Left renal cortex interstitium (tissue), 4 donors: ENCODE data around the gene FXYD4. TPM values are rescaled to one million over a fixed set of nuclear protein-coding genes. Genes with fewer than 3 reads are reported as not detected.

ENCODE experiments used
- DNase-seq, 4 donors: peaks; one replicate each; pipeline ENCODE4 v3.0.0-alpha.2; 2013; ENCODE audit warnings: low read depth in 4 of 4, low spot score in 2 of 4, missing footprints in 1 of 4
- polyA plus RNA-seq, 4 donors: library from polyadenylated mRNA; unstranded; fragments of 120-200 nt; gene quantifications; one replicate each; pipeline ENCODE4 v1.2.1, GENCODE V29; 2013; ENCODE audit not compliant: insufficient read length in 4 of 4

FXYD4 gene
- polyA plus RNA-seq, 4 donors = 0.41 to 1.5 (median 0.52) TPM; not detected in 1

DNA sequence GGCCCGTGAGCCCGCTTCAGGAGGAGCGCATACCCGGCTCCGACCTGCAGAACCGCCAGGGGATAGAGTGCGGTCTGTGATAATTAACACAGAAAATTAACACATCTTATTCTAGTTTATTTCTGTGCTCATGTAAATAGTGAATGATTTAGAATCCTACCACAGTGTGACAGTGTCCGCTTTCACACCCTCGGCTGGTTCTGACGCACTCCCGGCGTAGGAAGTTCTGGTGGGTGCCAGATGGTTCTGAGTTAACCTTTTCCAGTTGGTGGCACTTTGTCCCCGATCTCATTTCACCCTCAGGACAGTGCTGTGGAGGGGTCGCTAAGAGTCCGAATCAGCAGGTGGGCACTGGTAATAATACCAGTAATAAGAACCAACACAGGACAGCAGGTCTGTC is 28.3 kb upstream of the FXYD4 start:
- no peak for DNase-seq

- DNase-seq = no peak
These were observed 27.4 kb upstream of the FXYD4 start for GRCh38 chr10:43344051-43344450.

- DNase-seq = no peak
These were observed 23.4 kb upstream of the FXYD4 start for GRCh38 chr10:43347997-43348396.

DNA sequence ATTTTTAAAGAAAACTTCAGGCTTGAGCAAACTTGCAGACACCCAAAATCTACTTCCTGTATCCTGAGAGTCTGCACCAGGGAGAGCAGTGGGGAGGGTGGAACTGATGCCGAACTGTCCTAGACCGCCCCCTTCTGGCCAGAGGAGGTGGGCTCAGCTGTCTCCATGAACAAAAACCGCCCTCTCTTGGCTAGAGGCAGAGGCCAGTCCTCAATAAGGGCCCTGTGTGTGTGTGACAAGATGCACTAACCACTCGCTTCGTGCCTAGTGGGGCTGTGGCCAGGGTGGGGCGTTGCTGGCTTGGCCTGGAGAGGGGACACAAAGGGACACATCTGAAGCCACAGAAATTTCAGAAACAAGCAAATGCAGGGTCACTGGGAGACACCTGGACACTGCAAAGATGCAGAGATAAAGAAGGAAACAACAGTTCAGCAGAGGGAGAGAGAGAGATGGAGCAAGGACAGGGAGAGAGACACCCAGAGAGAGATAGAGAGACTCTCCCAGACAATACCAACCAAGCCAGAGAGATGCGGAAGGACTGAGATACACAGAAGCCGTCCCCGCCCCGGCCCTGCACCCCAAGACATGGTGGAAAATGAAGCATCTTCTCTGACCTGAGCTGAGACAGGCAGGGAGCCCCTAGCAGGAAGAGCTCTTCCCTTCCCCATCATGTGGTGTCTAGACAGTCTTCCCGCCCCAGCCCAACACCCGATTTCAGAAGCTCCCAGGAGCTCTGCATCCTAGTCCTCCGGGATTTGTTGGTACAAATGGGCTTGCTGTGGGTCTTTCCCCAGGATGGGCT is 22.7 kb upstream of the FXYD4 start:
- DNase-seq = peak in 3 of 4 donors; percentile 63 to 81 (median 65)

DNA sequence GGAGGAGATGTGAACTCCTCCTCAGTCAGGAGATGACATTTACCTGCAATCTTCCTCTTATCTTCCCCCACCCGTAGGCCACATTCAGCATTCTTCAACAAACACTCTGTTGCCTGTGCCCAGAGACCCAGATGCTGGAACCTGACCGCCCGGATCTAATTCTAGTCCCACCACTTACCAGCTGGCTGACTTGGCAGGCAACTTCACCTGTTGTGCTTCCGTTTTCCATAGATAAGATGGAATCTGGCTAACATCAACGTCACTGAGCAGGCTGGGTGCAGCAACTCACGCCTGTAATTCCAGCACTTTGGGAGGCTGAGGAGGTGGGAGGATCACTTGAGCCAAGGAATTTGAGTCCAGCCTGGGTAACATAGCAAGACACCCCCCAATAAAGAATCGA is 21.3 kb upstream of the FXYD4 start:
- no peak for DNase-seq

- DNase-seq = no peak
These were observed 20.8 kb upstream of the FXYD4 start for GRCh38 chr10:43350686-43351085.

GRCh38 chr10:43351301-43351700 is 20.1 kb upstream of the FXYD4 start:
- no peak for DNase-seq

GRCh38 chr10:43352951-43353350 is 18.5 kb upstream of the FXYD4 start:
- no peak for DNase-seq

- DNase-seq = no peak
These were observed 17.7 kb upstream of the FXYD4 start for GRCh38 chr10:43353495-43354329.

DNA sequence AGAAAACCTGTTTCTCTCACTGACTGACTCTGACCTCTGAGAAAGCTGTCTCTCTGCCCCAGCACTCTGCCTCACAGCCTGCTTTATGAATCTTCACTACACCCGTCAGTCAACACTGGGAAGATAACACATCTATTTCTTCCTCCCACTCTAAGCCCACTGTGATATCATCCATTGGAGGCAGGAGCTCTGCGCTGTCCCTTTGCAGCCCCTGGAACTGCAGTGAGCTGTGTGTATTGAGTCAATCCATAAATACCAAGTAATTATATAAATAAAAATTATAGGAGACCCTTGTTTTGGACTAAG is 17.2 kb upstream of the FXYD4 start:
- DNase-seq = no peak

DNA sequence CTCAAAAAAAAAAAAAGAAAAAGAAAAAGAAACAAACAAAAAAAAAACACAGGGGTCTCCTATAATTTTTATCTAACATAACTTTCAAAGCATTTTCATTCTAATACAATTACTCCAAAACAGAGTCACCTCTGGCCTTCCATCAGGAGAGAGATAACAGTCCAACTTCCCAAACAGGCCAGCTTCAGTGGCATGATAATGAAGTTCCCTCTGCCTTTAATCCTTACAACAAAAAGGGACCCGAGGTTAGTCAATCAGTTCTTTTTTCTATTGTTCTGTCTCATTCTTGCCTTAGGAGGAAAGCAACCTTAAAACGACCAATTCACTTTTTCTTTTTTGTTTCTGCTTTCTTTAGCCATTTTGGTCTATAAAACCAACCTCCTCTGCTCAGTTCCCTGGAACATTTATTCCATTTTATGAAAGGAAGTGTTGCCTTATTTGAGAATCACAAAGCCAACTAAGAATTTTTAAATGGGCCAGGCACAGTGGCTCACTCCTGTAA is 16.5 kb upstream of the FXYD4 start:
- no peak for DNase-seq

GRCh38 chr10:43355749-43356371 is 15.6 kb upstream of the FXYD4 start:
- no peak for DNase-seq

- no peak for DNase-seq
These were observed 11.3 kb upstream of the FXYD4 start for GRCh38 chr10:43360086-43360485.

GRCh38 chr10:43361547-43362190 is 9.8 kb upstream of the FXYD4 start:
- no peak for DNase-seq

DNA sequence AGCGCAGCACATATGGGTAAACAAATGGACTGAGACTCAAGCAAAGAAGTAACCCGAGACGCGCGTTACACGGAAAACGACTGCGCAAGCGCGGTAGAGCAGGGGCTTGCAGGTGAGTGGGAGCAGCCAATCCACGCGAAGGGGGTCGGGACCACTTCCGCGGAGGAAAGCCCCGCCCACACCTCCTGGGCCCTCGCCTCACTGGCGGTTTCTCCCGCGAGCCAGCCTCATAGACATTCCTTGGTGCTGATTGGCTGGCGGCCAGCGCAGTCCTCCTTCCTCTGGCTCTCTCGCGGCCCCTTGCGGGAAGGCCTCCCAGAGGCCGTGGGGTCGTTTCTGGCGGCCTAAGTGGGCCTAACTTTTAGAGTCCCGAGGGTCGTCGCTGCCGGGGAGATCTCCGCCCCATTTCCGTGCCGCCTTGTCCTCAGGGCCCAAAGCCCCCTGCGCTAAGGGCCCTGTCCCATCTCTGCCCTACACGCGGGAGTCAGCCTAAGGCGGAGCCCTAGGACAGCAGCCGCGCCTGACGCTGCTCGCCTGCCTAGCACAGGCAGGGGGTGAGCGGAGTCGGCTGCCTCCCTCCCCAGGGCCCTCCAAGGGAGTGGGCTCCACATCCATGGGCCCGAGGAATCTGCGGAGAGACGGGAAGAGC is 9.1 kb upstream of the FXYD4 start:
- peak; percentile 82 to 95 (median 91) for DNase-seq

- no peak for DNase-seq
These were observed 6.4 kb upstream of the FXYD4 start for GRCh38 chr10:43365001-43365400.

GRCh38 chr10:43369921-43370320 is 1.5 kb upstream of the FXYD4 start:
- DNase-seq = no peak

DNA sequence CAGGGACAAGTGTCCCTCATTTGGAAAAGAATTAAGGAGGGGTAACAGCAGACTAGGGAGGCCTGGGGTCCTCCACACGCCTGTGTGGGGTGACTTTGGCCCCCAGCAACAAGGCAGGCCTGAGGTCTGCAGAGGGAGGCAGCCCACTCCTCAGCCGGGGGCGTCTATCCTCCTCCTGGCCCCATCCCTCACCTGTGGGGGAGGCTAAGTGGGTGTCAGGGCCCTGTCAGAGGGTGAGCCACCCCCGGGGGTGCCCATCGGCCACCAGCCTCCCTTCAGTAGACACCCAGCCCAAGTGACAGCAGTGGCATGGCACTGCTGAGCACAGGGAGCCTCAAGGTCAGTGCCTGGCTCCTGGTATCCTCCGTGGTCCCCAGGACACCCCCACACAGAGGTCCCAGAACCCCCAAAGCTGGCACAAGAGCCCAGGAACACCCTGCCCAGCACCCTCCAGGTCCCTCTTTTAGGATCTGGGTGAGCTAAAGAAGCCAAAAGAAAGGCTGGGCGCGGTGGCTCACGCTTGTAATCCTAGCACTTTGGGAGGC is 693 bp upstream of the FXYD4 start:
- no peak for DNase-seq

DNA sequence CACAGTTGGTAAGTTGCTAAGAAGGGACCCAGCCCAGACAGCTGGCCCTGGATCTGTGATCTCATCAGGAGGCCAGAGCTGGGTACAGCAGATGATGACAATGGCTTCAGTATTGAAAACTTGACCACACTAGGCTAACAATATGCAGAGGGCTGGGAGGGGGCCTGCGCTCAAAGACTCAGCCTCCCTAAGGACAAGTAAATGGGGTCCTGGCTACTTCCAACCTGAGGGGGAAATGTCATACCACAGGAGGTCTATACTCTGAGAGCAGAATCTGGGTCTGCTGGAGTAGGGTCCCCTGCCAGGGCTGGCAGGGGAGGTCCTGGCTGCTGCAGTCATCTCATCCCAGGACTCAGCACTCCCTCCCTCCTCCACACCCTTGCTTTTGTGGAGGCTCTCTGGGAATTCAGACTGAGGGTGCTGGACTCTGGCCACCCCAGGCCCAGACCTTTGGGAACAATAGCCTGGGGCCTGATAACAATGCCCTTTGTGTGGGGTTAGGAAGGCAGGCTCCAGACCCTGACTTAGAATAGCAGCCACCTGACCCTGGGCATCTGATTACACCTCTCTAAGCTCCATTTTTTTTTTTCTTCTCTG is 1.4 kb downstream of the FXYD4 start:
- DNase-seq = no peak

- DNase-seq = no peak
These were observed 2.0 kb downstream of the FXYD4 start for GRCh38 chr10:43373461-43373860.
